T-helper 2 cell (primary cell): ENCODE results near the gene SLC48A1.
"Not testable (repeated sequence)": the region's sequence is repeated elsewhere in the genome, so short reads cannot be mapped to it uniquely, and the experiment has no call there.

Experiments
- DNase-seq, 5 experiments: peaks; one replicate each; pipeline versions ENCODE4 v3.0.0 to v3.0.0-alpha.2; 2012 to 2022

The SLC48A1 gene

GRCh38 chr12:47813511-47814196 lies 40.6 kb downstream of the SLC48A1 start:
- peak in 2 of 5 experiments; percentile 15 to 70 for DNase-seq

GRCh38 chr12:47814539-47815170 lies 41.6 kb downstream of the SLC48A1 start:
- peak in 1 of 5 experiments; percentile 75 for DNase-seq

GRCh38 chr12:47815447-47815846 lies 42.4 kb downstream of the SLC48A1 start:
- not testable (repeated sequence) for DNase-seq

- no peak for DNase-seq
These were observed 43.6 kb downstream of the SLC48A1 start for GRCh38 chr12:47816403-47817271.

- peak in 2 of 5 experiments; percentile 19 to 35 for DNase-seq
These were observed 44.4 kb downstream of the SLC48A1 start for GRCh38 chr12:47817272-47818006.

- DNase-seq: no peak
These were observed 45.0 kb downstream of the SLC48A1 start for GRCh38 chr12:47818007-47818376.

- peak in 3 of 5 experiments; percentile 17 to 67 (median 55) for DNase-seq
These were observed 45.6 kb downstream of the SLC48A1 start for GRCh38 chr12:47818467-47819137.

- DNase-seq: peak in 3 of 5 experiments; percentile 16 to 60 (median 31)
These were observed 46.3 kb downstream of the SLC48A1 start for GRCh38 chr12:47819138-47819895.

GRCh38 chr12:47819896-47820630 lies 47.0 kb downstream of the SLC48A1 start, which contains the start of gene HDAC7:
HDAC7 (minus strand) TSS chr12:47819903; CDS start chr12:47819785, 118 bp downstream.
- DNase-seq: peak; percentile 47 to 89 (median 64)

GRCh38 chr12:47820631-47821345 lies 47.8 kb downstream of the SLC48A1 start:
- DNase-seq: no peak

- no peak for DNase-seq
These were observed 48.3 kb downstream of the SLC48A1 start for GRCh38 chr12:47821346-47821706.

- no peak for DNase-seq
These were observed 49.4 kb downstream of the SLC48A1 start for GRCh38 chr12:47822401-47822800.

- no peak for DNase-seq
These were observed 49.8 kb downstream of the SLC48A1 start for GRCh38 chr12:47822863-47823262.

GRCh38 chr12:47823422-47824086 lies 50.5 kb downstream of the SLC48A1 start:
- DNase-seq: no peak

- peak in 3 of 5 experiments; percentile 19 to 77 (median 71) for DNase-seq
These were observed 51.2 kb downstream of the SLC48A1 start for GRCh38 chr12:47824198-47824597.

- DNase-seq: peak in 1 of 5 experiments; percentile 39
These were observed 51.6 kb downstream of the SLC48A1 start for GRCh38 chr12:47824635-47825034.

- no peak for DNase-seq
These were observed 52.2 kb downstream of the SLC48A1 start for GRCh38 chr12:47825173-47825639.

GRCh38 chr12:47828008-47828975 lies 55.3 kb downstream of the SLC48A1 start:
- no peak for DNase-seq
